ENCODE data around the gene FKBP10.

Gene FKBP10

DNA sequence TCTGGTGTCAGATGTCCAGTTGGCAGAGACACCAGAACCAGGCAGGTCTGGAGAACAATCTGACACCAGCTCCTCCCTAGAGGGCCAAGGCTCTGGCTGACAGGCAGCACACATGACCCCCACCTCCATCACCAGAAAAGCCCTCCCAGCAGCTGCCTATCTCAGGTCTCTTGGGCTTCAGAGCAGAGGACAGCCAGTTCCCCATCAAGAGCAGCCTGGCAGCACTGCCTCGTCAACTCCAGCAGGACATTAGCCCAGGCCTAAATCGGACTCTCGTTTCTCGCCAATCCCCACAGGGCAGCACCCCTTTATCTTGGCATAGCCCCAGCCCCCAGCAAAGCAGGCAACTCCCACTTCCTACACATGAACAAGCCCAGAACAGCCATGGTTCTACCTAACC is 30.7 kb upstream of the FKBP10 start:
- H3K4me3 ChIP-seq (replicated peaks in 1 of 2; ENCODE audit: low read depth in 2 of 2, low read length in 2 of 2): no peak overlapping the region
- DNase-seq (ENCODE audit: low read depth in 2 of 2): peak in 1 of 2 donors; percentile 42
- TF ChIP-seq, protein P1, sequence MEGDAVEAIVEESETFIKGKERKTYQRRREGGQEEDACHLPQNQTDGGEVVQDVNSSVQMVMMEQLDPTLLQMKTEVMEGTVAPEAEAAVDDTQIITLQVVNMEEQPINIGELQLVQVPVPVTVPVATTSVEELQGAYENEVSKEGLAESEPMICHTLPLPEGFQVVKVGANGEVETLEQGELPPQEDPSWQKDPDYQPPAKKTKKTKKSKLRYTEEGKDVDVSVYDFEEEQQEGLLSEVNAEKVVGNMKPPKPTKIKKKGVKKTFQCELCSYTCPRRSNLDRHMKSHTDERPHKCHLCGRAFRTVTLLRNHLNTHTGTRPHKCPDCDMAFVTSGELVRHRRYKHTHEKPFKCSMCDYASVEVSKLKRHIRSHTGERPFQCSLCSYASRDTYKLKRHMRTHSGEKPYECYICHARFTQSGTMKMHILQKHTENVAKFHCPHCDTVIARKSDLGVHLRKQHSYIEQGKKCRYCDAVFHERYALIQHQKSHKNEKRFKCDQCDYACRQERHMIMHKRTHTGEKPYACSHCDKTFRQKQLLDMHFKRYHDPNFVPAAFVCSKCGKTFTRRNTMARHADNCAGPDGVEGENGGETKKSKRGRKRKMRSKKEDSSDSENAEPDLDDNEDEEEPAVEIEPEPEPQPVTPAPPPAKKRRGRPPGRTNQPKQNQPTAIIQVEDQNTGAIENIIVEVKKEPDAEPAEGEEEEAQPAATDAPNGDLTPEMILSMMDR (IDR thresholded peaks at IDR 0.05; ENCODE audit: low read depth, low read length): no peak

DNA sequence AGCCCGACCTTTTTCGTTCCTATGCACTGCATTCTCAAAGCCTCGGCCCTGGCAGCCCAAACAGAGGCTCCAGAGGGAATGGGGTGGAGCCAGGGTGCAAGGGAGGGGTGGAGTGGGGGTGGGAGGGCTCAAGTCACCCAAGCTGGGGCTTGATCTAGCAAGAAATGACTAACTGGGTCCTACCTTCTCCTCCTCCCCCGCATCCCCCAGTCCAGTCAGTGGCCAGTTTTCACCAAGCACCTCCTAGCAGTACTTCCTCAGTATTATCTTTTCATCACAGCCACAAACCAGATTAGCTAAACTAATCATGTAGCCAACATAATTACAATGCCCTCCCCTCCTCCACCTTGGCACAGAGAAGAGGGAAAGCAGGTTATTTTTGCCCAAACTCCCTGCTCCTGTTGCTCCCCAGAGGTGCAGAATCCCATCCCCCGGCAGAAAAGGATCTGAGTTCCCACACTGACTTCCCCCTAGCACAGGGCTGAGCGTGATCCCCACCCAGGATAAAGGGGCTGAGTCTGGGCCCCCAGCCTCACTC is 28.5 kb upstream of the FKBP10 start:
- TF ChIP-seq, protein P1 (IDR thresholded peaks at IDR 0.05; ENCODE audit: low read depth, low read length): no peak
- DNase-seq (ENCODE audit: low read depth in 2 of 2): peak; percentile 71 to 79
- H3K4me3 ChIP-seq (replicated peaks in 1 of 2; ENCODE audit: low read depth in 2 of 2, low read length in 2 of 2): peak overlapping the region; percentile 8 to 75

DNA sequence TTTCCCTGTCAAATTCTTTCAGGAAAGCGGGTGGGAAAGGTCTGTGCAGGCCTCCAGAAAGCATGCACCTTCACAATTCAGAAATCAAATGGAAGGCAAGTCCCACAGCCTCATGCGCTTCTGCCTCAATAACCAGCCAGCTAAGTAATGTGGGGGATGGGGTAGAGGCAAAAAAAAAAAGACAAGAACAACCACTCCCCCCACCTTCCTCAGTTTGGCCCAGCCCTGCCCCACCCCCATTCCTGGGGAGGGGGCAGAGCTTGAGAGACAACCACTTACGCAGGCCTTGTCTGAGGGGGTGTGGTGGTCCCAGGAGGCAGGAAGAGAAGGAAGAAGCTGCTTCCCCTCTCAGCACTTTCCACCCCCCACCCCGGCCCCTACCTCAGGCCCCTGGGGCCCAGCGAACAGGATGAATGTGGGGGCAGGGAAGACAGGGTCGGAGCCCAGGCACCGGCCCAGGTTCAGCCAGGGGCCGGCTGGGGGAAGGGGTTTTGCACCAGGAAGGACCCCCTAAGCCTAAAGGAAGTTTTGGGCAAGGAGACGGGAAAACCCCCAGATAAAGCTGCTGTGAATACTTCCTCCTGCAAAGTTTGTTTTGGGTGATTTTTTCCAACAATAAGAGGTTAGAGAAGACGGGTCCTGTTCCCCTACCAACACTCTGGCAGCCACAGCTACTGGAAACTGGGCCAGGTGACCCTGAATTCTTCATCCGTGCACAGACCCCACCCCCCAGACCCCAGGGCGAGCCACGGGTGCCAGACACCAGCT is 27.5 kb upstream of the FKBP10 start:
- peak overlapping the region; percentile 75 to 77 for H3K4me3 ChIP-seq (replicated peaks in 1 of 2; ENCODE audit: low read depth in 2 of 2, low read length in 2 of 2)
- TF ChIP-seq, protein P1 (IDR thresholded peaks at IDR 0.05; ENCODE audit: low read depth, low read length): no peak
- peak in 1 of 2 donors; percentile 60 for DNase-seq (ENCODE audit: low read depth in 2 of 2)

DNA sequence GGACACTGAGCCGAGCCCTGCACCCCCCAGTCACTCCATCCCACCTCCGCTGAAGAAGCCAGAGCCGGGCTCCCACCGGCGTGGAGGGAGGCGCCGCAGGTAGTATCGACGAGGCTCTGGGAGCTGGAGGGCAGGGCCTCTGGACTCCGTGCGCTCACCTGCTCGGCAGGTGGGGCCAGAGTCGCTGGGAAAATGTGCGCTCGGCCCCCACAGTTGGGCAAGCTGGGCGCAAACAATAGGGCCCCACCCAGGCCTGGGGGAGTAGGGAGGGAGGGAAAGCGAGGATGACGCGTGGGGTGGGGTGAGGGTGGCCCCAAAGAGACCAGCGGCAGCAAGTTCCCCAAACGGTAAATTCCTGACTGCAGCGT is 27.0 kb upstream of the FKBP10 start:
- TF ChIP-seq, protein P1 (IDR thresholded peaks at IDR 0.05; ENCODE audit: low read depth, low read length): no peak
- peak; percentile 33 to 51 for DNase-seq (ENCODE audit: low read depth in 2 of 2)
- H3K4me3 ChIP-seq (replicated peaks in 1 of 2; ENCODE audit: low read depth in 2 of 2, low read length in 2 of 2): peak overlapping the region; percentile 75 to 77

DNA sequence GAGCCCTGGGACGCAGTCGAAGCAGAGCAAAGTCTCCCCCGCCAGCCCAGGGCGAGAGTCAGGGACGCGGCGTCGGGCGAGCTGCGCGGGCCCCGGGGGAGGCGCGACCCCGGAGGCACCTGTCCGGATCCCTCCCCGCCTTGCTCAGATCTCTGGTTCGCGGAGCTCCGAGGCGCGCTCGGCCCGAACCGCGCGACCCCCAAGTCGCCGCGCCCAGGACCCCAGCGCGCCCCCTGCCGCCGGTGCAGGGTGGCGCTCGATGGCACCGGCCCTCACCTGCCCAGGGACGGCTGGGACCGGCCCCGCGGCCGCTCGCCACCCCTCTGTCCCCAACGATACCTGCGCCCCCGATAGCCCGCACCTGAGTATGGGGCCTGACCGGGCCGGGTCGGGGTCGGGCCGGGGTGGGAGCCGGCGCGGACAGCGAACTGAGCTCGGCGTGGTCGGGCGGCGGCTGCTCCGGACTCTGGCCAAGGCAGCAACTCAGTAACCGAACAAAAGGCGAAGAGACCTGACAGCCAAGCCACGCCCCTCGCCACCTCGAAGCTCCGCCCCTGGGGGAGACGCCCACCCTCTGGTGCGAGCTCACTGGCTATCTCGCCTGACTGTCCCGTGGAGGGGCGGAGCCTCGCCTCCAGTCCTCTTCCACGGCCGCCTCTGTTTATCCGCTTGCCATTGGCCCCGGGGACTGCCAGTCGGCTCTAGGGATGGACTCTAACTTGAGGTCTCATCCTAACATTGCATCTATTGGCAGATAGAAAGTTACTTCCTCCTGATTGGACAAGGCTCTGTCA is 26.4 kb upstream of the FKBP10 start, which contains the start of gene JUP:
JUP (minus strand) TSS at position 485 of the 794 bp plus-strand sequence. CDS start 14,857 bp downstream, outside the sequence.
- H3K4me3 ChIP-seq (replicated peaks in 1 of 2; ENCODE audit: low read depth in 2 of 2, low read length in 2 of 2): peak within 1 kb of the TSS; percentile 75 to 77
- TF ChIP-seq, protein P1 (IDR thresholded peaks at IDR 0.05; ENCODE audit: low read depth, low read length): no peak
- DNase-seq (ENCODE audit: low read depth in 2 of 2): peak; percentile 99 to 100

DNA sequence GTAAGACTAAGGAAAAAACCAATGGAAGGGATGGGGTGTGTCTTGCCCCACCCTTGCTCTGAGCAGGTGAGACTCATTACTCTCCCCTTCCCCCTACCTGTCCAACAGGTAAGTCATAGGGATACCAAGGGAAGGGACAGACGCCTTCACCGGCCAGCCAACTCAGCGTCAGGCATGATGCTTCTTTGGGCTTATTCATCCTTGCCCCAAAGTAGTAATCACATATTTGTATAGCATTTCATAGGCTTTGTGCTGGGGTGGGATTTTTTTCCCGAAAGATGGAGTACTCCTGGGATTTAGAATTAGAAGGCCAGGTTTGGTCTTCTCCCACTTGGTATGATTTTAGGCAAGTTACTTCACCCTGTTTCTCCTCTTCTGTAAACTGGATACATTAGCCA is 25.8 kb upstream of the FKBP10 start:
- no peak overlapping the region for H3K4me3 ChIP-seq (replicated peaks in 1 of 2; ENCODE audit: low read depth in 2 of 2, low read length in 2 of 2)
- TF ChIP-seq, protein P1 (IDR thresholded peaks at IDR 0.05; ENCODE audit: low read depth, low read length): no peak
- DNase-seq (ENCODE audit: low read depth in 2 of 2): no peak
